Heart left ventricle (tissue), 16 donors: ENCODE measurements around the gene OGDH. TPM values are rescaled to one million over a fixed set of nuclear protein-coding genes. Genes with fewer than 3 reads are reported as not detected.
"Not testable (repeated sequence)": the region's sequence is repeated elsewhere in the genome, so short reads cannot be mapped to it uniquely, and the experiment has no call there.

ENCODE experiments used
- ATAC-seq, 4 donors: fragments of 200-7000 bp; cut with Tn5 transposase; one replicate each; pipeline ENCODE4 v1.9.1; 2020 to 2022; ENCODE audit warnings: moderate library complexity in 4 of 4, mild to moderate bottlenecking in 3 of 4, moderate number of reproducible peaks in 1 of 4
- DNase-seq, 5 donors: peaks; one replicate each; pipeline ENCODE4 v3.0.0-alpha.2; 2020
- H3K27ac ChIP-seq, 12 donors: fragments of 200-600 bp; sonication (generic) in 4 of 12; one replicate each; pipeline versions ENCODE4 v1.5.0 to v1.8.0; 2016 to 2022; ENCODE audit warnings: mild to moderate bottlenecking in 2 of 12
- H3K27me3 ChIP-seq, 9 donors: fragments of 200-600 bp; sonication (generic) in 2 of 9; one replicate each; pipeline versions ENCODE4 v1.5.1 to v1.8.0; 2016 to 2022; ENCODE audit warnings: mild to moderate bottlenecking in 3 of 9
- H3K36me3 ChIP-seq, 9 donors: fragments of 200-600 bp; sonication (generic) in 2 of 9; one replicate each; pipeline versions ENCODE4 v1.5.0 to v1.8.0; 2018 to 2022; ENCODE audit warnings: mild to moderate bottlenecking in 2 of 9
- H3K4me1 ChIP-seq, 12 donors: fragments of 200-600 bp; sonication (generic) in 4 of 12; one replicate each; pipeline versions ENCODE4 v1.5.0 to v1.8.0; 2016 to 2022; ENCODE audit warnings: mild to moderate bottlenecking in 3 of 12
- H3K4me3 ChIP-seq, 12 donors: fragments of 200-600 bp; sonication (generic) in 4 of 12; one replicate each; pipeline versions ENCODE4 v1.5.0 to v1.8.0; 2017 to 2022; ENCODE audit warnings: mild to moderate bottlenecking in 9 of 12, moderate library complexity in 4 of 12
- H3K9me3 ChIP-seq, 12 donors: fragments of 200-600 bp; sonication (generic) in 4 of 12; one replicate each; pipeline versions ENCODE4 v1.5.0 to v1.8.0; 2016 to 2022; ENCODE audit warnings: mild to moderate bottlenecking in 1 of 12
- CTCF ChIP-seq, 12 donors: fragments of 200-600 bp; sonication (generic) in 4 of 12; IDR thresholded peaks; one replicate each; pipeline versions ENCODE4 v1.5.0 to v1.8.0; 2018 to 2022; ENCODE audit warnings: antibody characterized with exemption in 12 of 12, mild to moderate bottlenecking in 5 of 12
- POLR2A ChIP-seq, 2 donors: fragments of 450-650 bp; IDR thresholded peaks; one replicate each; pipeline ENCODE4 v1.6.1; 2017; ENCODE audit warnings: antibody characterized with exemption in 2 of 2, mild to moderate bottlenecking in 2 of 2, moderate library complexity in 2 of 2
- WGBS, 4 donors: extraction: QIAGEN DNeasy Blood & Tissue Kit in 2 of 4; methylation state at CpG; one replicate each; pipeline versions ENCODE4 v1.1.5 to v1.1.7; 2013 to 2018; 5-methylcytosine and 5-hydroxymethylcytosine counted together
- intact Hi-C, 10 donors: fragments of 100-400 bp; cut with DNase I; formaldehyde crosslinking; loops; one replicate each; pipeline versions ENCODE4 v1.11.1 to v1.14.2; 2022
- polyA plus RNA-seq, 2 donors: library from polyadenylated mRNA; stranded (reverse); fragments of 200-250 nt; gene quantifications; one replicate each; pipeline ENCODE4 v1.2.3, GENCODE V29; 2013
- total RNA-seq, 9 donors: library from RNA; depleted of rRNA in 2 of 9; stranded (reverse); fragments of >200 nt in 2 of 9; fragmentation: NEBNext Ultra II Directional in 3 of 9; extraction: Animal tissue kit (Norgen Biotek cat#: 25700) in 3 of 9; gene quantifications; one replicate each; pipeline versions ENCODE4 v1.1.0 to v1.2.4, GENCODE V29; 2016 to 2023
- donor health status: ischemic (EF 13 %, LVEDD 7.1; RV severe dilation, severe dysfunction).
- donor health status: healthy with polysubstance abuse.
- donor health status: DM: no; HTN: yes; CAD: no.
- donor health status: DM: no; HTN: no; CAD: no.
- donor health status: ischemic (EF 25% LVEDD 6.9; RV normal size, moderate dysfunction).
- donor health status: ischemic (EF 25% LVEDD 5.7; RV mildly dilated, moderate dysfunction).
- donor health status: healthy.
- donor health status: DM: yes; HTN: yes; CAD: no.
- donor health status: ischemic (EF 35%, LVEDD 5.7; RV mildly dilated, moderate dysfunction).
- donor health status: nonischemic (EF 11% LVEDD 7.7; RV severe dilation, severe dysfunction).
- donor health status: DM: yes; HTN: yes; CAD: no.
- donor health status: PGD.
- donor health status: ischemic (EF 29% LVEDD 5.4; RV normal size, mild dysfunction).
- donor health status: nonischemic (EF 23%, LVEDD 6.1; RV moderate dilation, normal function).

The OGDH gene
- total and polyA plus RNA-seq, 11 donors: 247 to 789 (median 633) TPM

GRCh38 chr7:44724276-44724675, 117.8 kb downstream of the OGDH start:
- no peak for ATAC-seq
- TF ChIP-seq CTCF (IDR thresholded peaks at IDR 0.05) (no peak), POLR2A (IDR thresholded peaks at IDR 0.05) (no peak)
- no peaks in the 10 kb centered on the region for H3K27me3 ChIP-seq
- H3K36me3 ChIP-seq: no peaks in the 10 kb centered on the region
- H3K27ac ChIP-seq: no peak overlapping the region
- 82 to 86% (median 84%) methylated on average over 4 of the region's 4 CpGs for WGBS, 4 donors
- peaks cover 0 to 16% (median 2%) of the 10 kb centered on the region in 12 donors for H3K4me1 ChIP-seq
- intact Hi-C loops: no loop called here
- DNase-seq: no peak
- no peak overlapping the region for H3K4me3 ChIP-seq
- H3K9me3 ChIP-seq: peaks cover 0 to 11% (median 0%) of the 10 kb centered on the region in 12 donors

- DNase-seq, H3K9me3 ChIP-seq, H3K27me3 ChIP-seq, intact Hi-C loops, H3K4me3 ChIP-seq, ATAC-seq, H3K36me3 ChIP-seq: not testable (repeated sequence)
- peak overlapping the region in 1 of 12 donors; percentile 3 for H3K27ac ChIP-seq
- H3K4me1 ChIP-seq: peaks cover 0 to 16% (median 2%) of the 10 kb centered on the region in 12 donors
- 76 to 85% (median 82%) methylated on average over 7 of the region's 7 CpGs for WGBS, 4 donors
Observed at GRCh38 chr7:44726250-44726649, 119.8 kb downstream of the OGDH start.

- Histone ChIP-seq H3K36me3 (no peaks in the 10 kb centered on the region), H3K4me3 (no peak overlapping the region), H3K27me3 (no peaks in the 10 kb centered on the region), H3K27ac (peak overlapping the region in 4 of 12 donors; percentile 3 to 73 (median 26)), H3K9me3 (no peaks in the 10 kb centered on the region), H3K4me1 (peaks cover 0 to 16% (median 2%) of the 10 kb centered on the region in 12 donors)
- no peak for DNase-seq
- ATAC-seq: peak in 3 of 4 donors; percentile 78 to 85 (median 81)
- intact Hi-C loops: no loop called here
- WGBS, 4 donors: 61 to 71% (median 65%) methylated on average over 6 of the region's 6 CpGs
- TF ChIP-seq POLR2A (IDR thresholded peaks at IDR 0.05) (no peak), CTCF (IDR thresholded peaks at IDR 0.05) (no peak)
Observed at GRCh38 chr7:44727158-44727936, 120.9 kb downstream of the OGDH start.

GRCh38 chr7:44727937-44728262, 121.5 kb downstream of the OGDH start:
- Histone ChIP-seq H3K36me3 (no peaks in the 10 kb centered on the region), H3K9me3 (no peaks in the 10 kb centered on the region), H3K27ac (peak overlapping the region in 2 of 12 donors; percentile 3 to 73), H3K4me3 (no peak overlapping the region), H3K4me1 (peaks cover 0 to 16% (median 2%) of the 10 kb centered on the region in 12 donors), H3K27me3 (no peaks in the 10 kb centered on the region)
- TF ChIP-seq POLR2A (IDR thresholded peaks at IDR 0.05): no peak
- no peak for TF ChIP-seq CTCF (IDR thresholded peaks at IDR 0.05)
- intact Hi-C loops: no loop called here
- DNase-seq: no peak
- ATAC-seq: no peak
- WGBS, 4 donors: 97 to 100% (median 100%) methylated on average over 1 of the region's 1 CpG
